Small intestine (tissue), 7 donors: ENCODE data around the gene PERM1. TPM values are rescaled to one million over a fixed set of nuclear protein-coding genes. Genes with fewer than 3 reads are reported as not detected.
A peak's percentile ranks its signal among the peaks of the same experiment; 100 is the strongest.

Experiments
- DNase-seq, 2 donors: peaks; one replicate each; pipeline versions ENCODE4 v3.0.0 to v3.0.0-alpha.2; 2013
- FAIRE-seq: peaks from 2 replicates; lab custom pipeline; 2012; peaks lifted over from hg19 to GRCh38; lab: Jason Lieb, UNC
- H3K27ac ChIP-seq, 3 donors: one replicate each; pipeline ENCODE4 v1.5.1; 2013; ENCODE audit warnings: low read length in 2 of 3, mild to moderate bottlenecking in 2 of 3, control low read depth in 1 of 3, inconsistent platforms in 1 of 3, low read depth in 1 of 3, moderate library complexity in 1 of 3
- H3K27me3 ChIP-seq, 3 donors: one replicate each; pipeline ENCODE4 v1.6.1; 2013; ENCODE audit warnings: low read length in 3 of 3, inconsistent platforms in 1 of 3; ENCODE audit not compliant: control insufficient read depth in 3 of 3, insufficient read depth in 3 of 3
- H3K36me3 ChIP-seq, 3 donors: one replicate each; pipeline ENCODE4 v1.6.1; 2013; ENCODE audit warnings: low read length in 3 of 3, inconsistent platforms in 1 of 3, low read depth in 1 of 3, mild to moderate bottlenecking in 1 of 3, moderate library complexity in 1 of 3; ENCODE audit not compliant: control insufficient read depth in 3 of 3, insufficient read depth in 2 of 3
- H3K4me1 ChIP-seq, 3 donors: one replicate each; pipeline ENCODE4 v1.6.1; 2013; ENCODE audit warnings: low read length in 2 of 3, inconsistent platforms in 1 of 3, low read depth in 1 of 3, mild to moderate bottlenecking in 1 of 3, moderate library complexity in 1 of 3; ENCODE audit not compliant: control insufficient read depth in 3 of 3, insufficient read depth in 2 of 3
- H3K4me3 ChIP-seq, 3 donors: one replicate each; pipeline ENCODE4 v1.5.1; 2013; ENCODE audit warnings: low read length in 3 of 3, control low read depth in 1 of 3, inconsistent platforms in 1 of 3, low read depth in 1 of 3, mild to moderate bottlenecking in 1 of 3, moderate library complexity in 1 of 3
- H3K9me3 ChIP-seq, 2 donors: one replicate each; pipeline ENCODE4 v1.6.1; 2013; ENCODE audit warnings: low read depth in 1 of 2, low read length in 1 of 2; ENCODE audit not compliant: control insufficient read depth in 2 of 2, insufficient read depth in 1 of 2
- WGBS, 3 donors: extraction: QIAGEN DNeasy Blood & Tissue Kit; methylation state at CpG; one replicate each; pipeline ENCODE4 v1.1.7; 2013; 5-methylcytosine and 5-hydroxymethylcytosine counted together
- polyA plus RNA-seq, 4 donors: library from polyadenylated mRNA; stranded (reverse) in 3 of 4; unstranded in 1 of 4; fragments of 200-250 nt in 3 of 4; fragments of 120-200 nt in 1 of 4; gene quantifications; one replicate each; pipeline versions ENCODE4 v1.2.1 to v1.2.3, GENCODE V29; 2013
- donor health status: healthy with polysubstance abuse.
- donor health status: control.
- donor health status: control.
- donor health status: Bipolar disorder and iron deficiency.
- donor health status: healthy.

Gene PERM1
- polyA plus RNA-seq, 4 donors: 0.22 to 1.6 (median 0.30) TPM; not detected in 1

DNA sequence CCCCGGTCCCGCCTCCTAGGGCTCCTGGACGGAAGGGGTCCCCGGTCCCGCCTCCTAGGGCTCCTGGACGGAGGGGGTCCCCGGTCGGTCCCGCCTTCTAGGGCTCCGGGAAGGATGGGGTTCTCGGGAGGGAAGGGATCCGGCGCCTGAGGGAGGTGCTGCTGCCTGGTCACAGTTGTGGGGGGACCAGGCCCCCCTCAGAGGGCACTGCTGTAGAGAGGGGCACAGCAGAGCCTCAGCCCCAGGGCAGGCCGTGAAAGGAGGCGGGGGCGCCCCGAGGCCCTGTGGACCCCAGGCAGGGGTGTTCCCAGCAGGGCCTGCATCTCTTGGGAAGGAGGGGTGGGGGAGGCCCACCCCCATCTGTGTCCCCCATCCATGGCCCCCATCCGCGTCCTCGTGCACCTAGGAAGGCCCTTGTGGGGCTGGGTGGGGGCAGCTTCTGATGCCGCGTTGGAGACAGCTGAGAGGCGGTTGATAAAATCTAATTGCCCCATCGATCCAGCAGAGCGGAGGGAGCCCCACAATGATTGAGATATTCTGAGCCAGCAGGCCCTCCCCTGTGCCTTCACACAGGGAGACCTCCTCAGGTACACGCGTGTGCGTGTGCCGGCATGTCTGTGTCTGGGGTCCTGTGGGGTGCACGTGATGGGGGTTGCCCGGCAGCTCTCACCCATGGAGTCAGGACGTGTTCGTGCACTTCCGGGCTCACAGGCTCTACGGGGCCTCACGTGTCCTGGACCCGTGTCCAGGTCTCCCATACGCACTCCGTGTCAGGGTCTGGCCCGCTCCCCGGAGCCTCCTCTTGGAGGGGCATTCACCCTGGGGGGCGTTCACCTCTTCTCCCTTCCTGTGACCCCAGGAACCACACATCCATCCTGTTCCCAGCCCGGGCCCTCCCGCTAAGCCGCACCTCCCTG, 45.3 kb downstream of the PERM1 start:
- WGBS, 3 donors: 30 to 72% (median 53%) methylated on average over 41 to 45 of the region's 45 CpGs
- no peak for FAIRE-seq
- DNase-seq: no peak
- Histone ChIP-seq H3K9me3 (no peaks in the 10 kb centered on the region), H3K4me1 (peaks cover 0 to 41% (median 2%) of the 10 kb centered on the region in 3 donors), H3K27me3 (peaks cover 16 to 88% (median 25%) of the 10 kb centered on the region in 3 donors), H3K4me3 (no peak overlapping the region), H3K27ac (no peak overlapping the region), H3K36me3 (peaks cover 0 to 7% (median 0%) of the 10 kb centered on the region in 3 donors)

DNA sequence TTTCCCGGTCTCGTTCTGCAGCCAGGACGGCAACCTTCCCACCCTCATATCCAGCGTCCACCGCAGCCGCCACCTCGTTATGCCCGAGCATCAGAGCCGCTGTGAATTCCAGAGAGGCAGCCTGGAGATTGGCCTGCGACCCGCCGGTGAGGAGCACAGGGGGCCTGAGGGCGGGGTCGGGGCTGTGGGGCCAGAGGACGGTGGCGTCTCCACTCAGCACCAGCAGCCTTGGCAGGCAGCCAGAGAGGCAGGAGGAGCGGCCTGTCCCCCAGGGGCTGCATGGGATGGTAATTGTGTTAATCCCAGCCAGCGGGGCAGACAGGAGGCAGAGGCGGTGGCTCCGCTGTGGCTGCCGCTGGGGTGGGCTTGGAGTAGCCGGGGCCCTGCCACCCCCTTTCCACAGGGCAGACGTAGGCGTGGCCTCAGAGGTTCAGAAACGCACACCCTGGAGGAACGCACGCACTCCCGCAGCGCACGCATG, 46.1 kb downstream of the PERM1 start:
- DNase-seq: peak in 1 of 2 donors; percentile 62

DNA sequence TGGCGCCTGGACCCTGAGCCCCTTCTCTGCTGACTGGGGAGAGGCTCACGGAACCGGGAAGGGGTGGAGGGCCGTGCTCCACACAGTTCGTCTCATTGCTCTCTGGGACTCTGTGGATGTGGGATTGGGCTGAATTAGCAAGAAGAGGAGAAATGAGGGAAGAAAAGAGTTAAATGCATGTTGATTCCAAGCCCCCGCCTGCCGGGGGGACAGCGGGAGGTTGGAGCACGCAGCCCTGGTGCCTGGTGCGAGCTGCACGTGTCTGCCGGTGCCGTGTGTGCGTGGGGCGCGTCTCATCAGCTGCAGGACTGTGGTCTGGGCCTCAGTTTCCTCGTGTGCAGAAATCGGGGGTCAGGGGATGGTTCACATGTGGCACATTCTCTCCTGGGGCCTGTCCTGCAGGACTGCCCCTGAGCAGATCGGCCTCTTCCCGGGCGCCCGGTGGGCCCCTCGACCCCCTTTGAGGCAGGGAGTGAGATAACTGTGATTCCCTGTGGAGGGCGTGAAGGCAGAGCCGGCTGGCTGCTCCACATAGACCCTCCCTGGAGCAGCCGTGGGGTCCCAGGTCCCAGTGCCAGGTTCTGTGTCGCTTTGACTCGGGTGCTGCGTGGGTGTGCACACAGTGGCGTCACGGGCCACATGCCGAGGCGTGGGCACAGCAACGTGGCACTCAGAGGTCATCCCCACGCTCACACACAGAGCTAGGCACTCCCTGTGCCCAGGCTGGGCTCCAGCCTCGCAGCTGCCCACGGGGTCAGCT, 46.7 kb downstream of the PERM1 start:
- FAIRE-seq (no peak), DNase-seq (no peak)
- H3K4me3 ChIP-seq: no peak overlapping the region
- peaks cover 8 to 87% (median 21%) of the 10 kb centered on the region in 3 donors for H3K27me3 ChIP-seq
- WGBS, 3 donors: 5 to 19% (median 12%) methylated on average over 35 to 37 of the region's 37 CpGs
- no peaks in the 10 kb centered on the region for H3K9me3 ChIP-seq
- H3K4me1 ChIP-seq: peaks cover 0 to 31% (median 2%) of the 10 kb centered on the region in 3 donors
- H3K36me3 ChIP-seq: peaks cover 0 to 16% (median 0%) of the 10 kb centered on the region in 3 donors
- no peak overlapping the region for H3K27ac ChIP-seq

More for the DNA sequence above, 46.1 kb downstream of the PERM1 start:
- Histone ChIP-seq H3K4me1 (peaks cover 0 to 34% (median 2%) of the 10 kb centered on the region in 3 donors), H3K27ac (no peak overlapping the region), H3K27me3 (peaks cover 13 to 87% (median 25%) of the 10 kb centered on the region in 3 donors), H3K4me3 (no peak overlapping the region), H3K36me3 (peaks cover 0 to 10% (median 0%) of the 10 kb centered on the region in 3 donors), H3K9me3 (no peaks in the 10 kb centered on the region)
- FAIRE-seq: no peak
- 7 to 22% (median 18%) methylated on average over 28 to 30 of the region's 30 CpGs for WGBS, 3 donors

DNA sequence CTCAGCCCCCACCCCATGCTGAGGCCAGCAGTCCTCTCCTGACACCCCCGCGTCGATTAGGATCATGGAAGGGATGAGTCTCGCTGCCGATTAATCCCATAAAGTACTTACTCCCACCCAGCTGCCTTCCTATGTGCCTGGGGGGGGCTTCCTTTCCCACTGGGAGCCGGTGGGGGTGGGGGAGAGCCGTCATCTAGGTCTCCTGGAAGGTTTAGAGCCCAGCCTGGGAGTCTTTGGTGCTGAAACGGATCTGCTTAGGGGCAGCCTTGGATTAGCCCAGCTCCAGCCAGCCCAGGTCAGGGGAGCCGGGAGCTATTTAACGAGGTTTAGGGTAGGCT, 48.3 kb downstream of the PERM1 start:
- Histone ChIP-seq H3K4me3 (no peak overlapping the region), H3K9me3 (no peaks in the 10 kb centered on the region), H3K4me1 (peaks cover 0 to 17% (median 0%) of the 10 kb centered on the region in 3 donors), H3K36me3 (peaks cover 0 to 16% (median 0%) of the 10 kb centered on the region in 3 donors), H3K27ac (no peak overlapping the region), H3K27me3 (peaks cover 9 to 87% (median 21%) of the 10 kb centered on the region in 3 donors)
- DNase-seq: no peak
- no peak for FAIRE-seq
- 22 to 35% (median 26%) methylated on average over 10 of the region's 10 CpGs for WGBS, 3 donors

DNA sequence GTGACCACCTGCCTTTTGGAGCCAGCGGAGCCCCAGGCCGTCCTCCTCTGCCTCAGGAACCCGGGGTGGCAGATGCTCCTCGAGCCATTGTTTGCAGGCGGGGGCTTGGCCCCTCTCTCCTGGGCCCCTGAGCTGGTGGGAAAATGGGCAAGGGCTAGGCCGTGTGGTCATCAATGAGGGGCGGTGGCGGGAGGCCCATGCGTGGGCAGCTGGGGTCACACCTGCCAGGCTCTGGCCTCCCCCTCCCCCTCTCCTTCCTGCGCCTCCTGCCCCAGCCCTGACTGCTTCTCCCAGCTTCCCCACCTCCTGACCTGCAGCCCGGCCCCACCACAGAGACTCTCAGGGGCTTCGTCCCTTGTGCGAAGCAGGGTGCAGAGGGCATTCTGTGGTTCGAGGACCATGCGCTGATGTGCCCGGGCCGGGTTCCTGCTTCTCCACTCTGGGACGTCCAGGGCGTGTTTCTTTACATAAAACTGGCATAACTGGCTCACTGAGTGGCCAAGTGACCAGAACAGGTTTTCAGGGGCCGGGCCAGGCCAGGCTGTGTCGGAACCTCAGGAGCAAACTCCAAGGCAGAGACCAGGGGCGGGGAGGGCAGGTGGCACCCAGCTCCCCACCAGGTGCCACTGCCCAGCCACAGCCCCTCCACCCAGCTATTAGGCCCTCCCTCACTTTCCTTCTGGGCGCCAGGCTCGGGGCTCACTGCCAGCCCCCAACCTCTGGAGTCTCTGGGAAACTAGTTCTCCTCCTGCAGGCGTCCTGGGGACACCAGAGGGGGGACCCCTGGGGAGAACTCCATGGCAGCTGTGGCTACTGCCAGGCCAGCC, 48.9 kb downstream of the PERM1 start:
- Histone ChIP-seq H3K27me3 (peaks cover 9 to 84% (median 19%) of the 10 kb centered on the region in 3 donors), H3K4me1 (peaks cover 0 to 17% (median 0%) of the 10 kb centered on the region in 3 donors), H3K9me3 (no peaks in the 10 kb centered on the region), H3K36me3 (peaks cover 0 to 16% (median 0%) of the 10 kb centered on the region in 3 donors), H3K4me3 (no peak overlapping the region), H3K27ac (no peak overlapping the region)
- FAIRE-seq (no peak), DNase-seq (no peak)
- WGBS, 3 donors: 34 to 69% (median 45%) methylated on average over 24 to 25 of the region's 25 CpGs

DNA sequence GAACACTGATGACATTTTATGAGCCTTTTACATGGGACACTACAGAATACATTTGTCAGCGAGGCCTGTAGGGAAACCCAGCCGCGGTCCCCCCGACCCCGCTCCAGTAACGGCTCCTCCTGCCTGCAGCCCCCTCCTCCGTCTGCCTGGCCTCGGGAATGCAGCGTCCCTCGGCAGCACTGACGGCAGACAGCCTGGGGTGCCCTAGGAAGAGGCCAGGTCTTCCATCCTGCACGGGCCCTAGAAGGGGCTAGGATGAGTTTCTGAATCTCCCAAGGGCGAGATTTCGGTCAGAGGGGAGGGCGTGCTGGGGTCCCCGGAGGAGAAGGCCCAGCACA, 49.8 kb downstream of the PERM1 start:
- H3K27me3 ChIP-seq: peaks cover 9 to 85% (median 18%) of the 10 kb centered on the region in 3 donors
- H3K4me3 ChIP-seq: no peak overlapping the region
- no peak for DNase-seq
- no peak overlapping the region for H3K27ac ChIP-seq
- WGBS, 3 donors: 53 to 75% (median 59%) methylated on average over 16 of the region's 16 CpGs
- peaks cover 0 to 17% (median 0%) of the 10 kb centered on the region in 3 donors for H3K4me1 ChIP-seq
- no peak for FAIRE-seq
- peaks cover 0 to 16% (median 0%) of the 10 kb centered on the region in 3 donors for H3K36me3 ChIP-seq
- no peaks in the 10 kb centered on the region for H3K9me3 ChIP-seq

DNA sequence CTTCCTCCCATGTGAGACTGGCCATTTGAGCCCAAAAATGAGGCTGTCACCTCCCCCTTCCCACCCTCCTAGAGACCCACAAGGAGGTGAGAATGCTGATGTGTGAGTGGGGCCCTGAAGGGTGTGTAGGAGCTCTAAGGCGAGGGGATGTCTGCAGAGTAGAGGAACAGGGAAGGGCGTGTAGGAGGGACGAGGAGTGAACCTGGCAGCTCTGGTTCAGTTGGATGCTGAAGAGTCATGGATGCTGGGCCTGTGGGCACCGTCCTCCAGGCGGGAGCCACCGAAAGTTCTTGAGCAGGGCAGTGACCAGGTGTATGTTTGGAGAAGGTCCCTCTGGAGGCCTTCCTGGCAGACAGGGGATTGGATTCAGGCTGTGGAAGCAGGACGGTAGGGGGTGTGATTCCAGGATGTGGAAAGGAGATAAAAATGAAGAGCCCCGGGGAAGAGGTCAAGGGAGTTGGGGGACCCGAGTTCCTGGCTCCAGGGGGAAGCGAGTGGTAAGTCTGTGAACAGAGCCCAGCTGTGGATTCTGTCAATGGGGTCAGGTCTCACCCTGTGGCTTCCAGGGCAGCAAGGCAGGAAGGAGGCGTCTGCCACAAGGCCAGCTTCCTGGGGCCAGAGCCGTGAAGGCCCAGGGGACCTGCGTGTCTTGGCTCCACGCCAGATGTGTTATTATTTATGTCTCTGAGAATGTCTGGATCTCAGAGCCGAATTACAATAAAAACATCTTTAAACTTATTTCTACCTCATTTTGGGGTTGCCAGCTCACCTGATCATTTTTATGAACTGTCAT, 50.3 kb downstream of the PERM1 start:
- Histone ChIP-seq H3K9me3 (no peaks in the 10 kb centered on the region), H3K4me3 (no peak overlapping the region), H3K27ac (no peak overlapping the region), H3K4me1 (peaks cover 0 to 17% (median 0%) of the 10 kb centered on the region in 3 donors), H3K27me3 (peaks cover 7 to 85% (median 20%) of the 10 kb centered on the region in 3 donors), H3K36me3 (peaks cover 0 to 18% (median 0%) of the 10 kb centered on the region in 3 donors)
- no peak for DNase-seq
- no peak for FAIRE-seq
- WGBS, 3 donors: 28 to 51% (median 33%) methylated on average over 15 of the region's 15 CpGs
